Measurements from ENCODE around the gene DTX3.
"Not testable (repeated sequence)": the region's sequence is repeated elsewhere in the genome, so short reads cannot be mapped to it uniquely, and the experiment has no call there.

DTX3 gene

GRCh38 chr12:57604454-57604991, at the start of gene DTX3:
Gene DTX3 (plus strand): TSS chr12:57604824. CDS start chr12:57606518, 1,694 bp downstream.
- no peak for DNase-seq (ENCODE audit: low read depth, low spot score)

GRCh38 chr12:57554897-57555296, 49.7 kb upstream of the DTX3 start:
- no peak for DNase-seq (ENCODE audit: low read depth, low spot score)

- DNase-seq (ENCODE audit: low read depth, low spot score), result no peak
Observed at GRCh38 chr12:57558864-57559263, 45.8 kb upstream of the DTX3 start.

- DNase-seq (ENCODE audit: low read depth, low spot score), result no peak
Observed at GRCh38 chr12:57560516-57560915, 44.1 kb upstream of the DTX3 start.

- DNase-seq (ENCODE audit: low read depth, low spot score), result not testable (repeated sequence)
Observed at GRCh38 chr12:57561117-57561516, 43.5 kb upstream of the DTX3 start.

- DNase-seq (ENCODE audit: low read depth, low spot score), result no peak
Observed at GRCh38 chr12:57563358-57563757, 41.3 kb upstream of the DTX3 start.

GRCh38 chr12:57564178-57564740, 40.4 kb upstream of the DTX3 start:
- no peak for DNase-seq (ENCODE audit: low read depth, low spot score)

- no peak for DNase-seq (ENCODE audit: low read depth, low spot score)
Observed at GRCh38 chr12:57568838-57569237, 35.8 kb upstream of the DTX3 start.

- no peak for DNase-seq (ENCODE audit: low read depth, low spot score)
Observed at GRCh38 chr12:57569858-57570257, 34.8 kb upstream of the DTX3 start.

GRCh38 chr12:57570438-57570837, 34.2 kb upstream of the DTX3 start:
- not testable (repeated sequence) for DNase-seq (ENCODE audit: low read depth, low spot score)

- no peak for DNase-seq (ENCODE audit: low read depth, low spot score)
Observed at GRCh38 chr12:57571926-57572762, 32.5 kb upstream of the DTX3 start.

GRCh38 chr12:57574795-57575194, 29.8 kb upstream of the DTX3 start:
- no peak for DNase-seq (ENCODE audit: low read depth, low spot score)

GRCh38 chr12:57575771-57576612, 28.6 kb upstream of the DTX3 start:
- DNase-seq (ENCODE audit: low read depth, low spot score), result no peak

GRCh38 chr12:57576613-57577160, 27.9 kb upstream of the DTX3 start:
- no peak for DNase-seq (ENCODE audit: low read depth, low spot score)

- DNase-seq (ENCODE audit: low read depth, low spot score), result no peak
Observed at GRCh38 chr12:57577981-57578758, 26.5 kb upstream of the DTX3 start.

- DNase-seq (ENCODE audit: low read depth, low spot score), result no peak
Observed at GRCh38 chr12:57579011-57579410, 25.6 kb upstream of the DTX3 start.

GRCh38 chr12:57579677-57580465, 24.8 kb upstream of the DTX3 start:
- DNase-seq (ENCODE audit: low read depth, low spot score), result no peak

GRCh38 chr12:57580466-57580795, 24.2 kb upstream of the DTX3 start:
- no peak for DNase-seq (ENCODE audit: low read depth, low spot score)

GRCh38 chr12:57581802-57582201, 22.8 kb upstream of the DTX3 start:
- DNase-seq (ENCODE audit: low read depth, low spot score), result no peak

- DNase-seq (ENCODE audit: low read depth, low spot score), result no peak
Observed at GRCh38 chr12:57582440-57582839, 22.2 kb upstream of the DTX3 start.
